Islet of Langerhans (tissue), 1 donor: Measurements from ENCODE around the gene OR2Y1.
A peak's percentile ranks its signal among the peaks of the same experiment; 100 is the strongest.
"Not testable (repeated sequence)": the region's sequence is repeated elsewhere in the genome, so short reads cannot be mapped to it uniquely, and the experiment has no call there.

Experiments
- FAIRE-seq: peaks from one replicate; lab custom pipeline; 2011; peaks lifted over from hg19 to GRCh38; lab: Jason Lieb, UNC

The OR2Y1 gene

GRCh38 chr5:180739958-180740357 is at the start of gene OR2Y1:
OR2Y1 (minus strand) TSS chr5:180740058; CDS start chr5:180740058, 0 bp downstream.
- FAIRE-seq: no peak

GRCh38 chr5:180788651-180789410 is 49.0 kb upstream of the OR2Y1 start:
- FAIRE-seq: not testable (repeated sequence)

GRCh38 chr5:180787711-180788431 is 48.0 kb upstream of the OR2Y1 start:
- no peak for FAIRE-seq

- no peak for FAIRE-seq
Observed at GRCh38 chr5:180786531-180787398, 46.9 kb upstream of the OR2Y1 start.

- no peak for FAIRE-seq
Observed at GRCh38 chr5:180785794-180786221, 46.0 kb upstream of the OR2Y1 start.

- peak; percentile 24 for FAIRE-seq
Observed at GRCh38 chr5:180785121-180785781, 45.4 kb upstream of the OR2Y1 start.

- peak; percentile 95 for FAIRE-seq
Observed at GRCh38 chr5:180784497-180785097, 44.7 kb upstream of the OR2Y1 start.

- FAIRE-seq: no peak
Observed at GRCh38 chr5:180783340-180784052, 43.6 kb upstream of the OR2Y1 start.

GRCh38 chr5:180782748-180783147 is 42.9 kb upstream of the OR2Y1 start:
- FAIRE-seq: no peak

GRCh38 chr5:180781900-180782326 is 42.1 kb upstream of the OR2Y1 start:
- FAIRE-seq: not testable (repeated sequence)

GRCh38 chr5:180779985-180780610 is 40.2 kb upstream of the OR2Y1 start:
- no peak for FAIRE-seq

GRCh38 chr5:180777475-180777874 is 37.6 kb upstream of the OR2Y1 start:
- FAIRE-seq: no peak

GRCh38 chr5:180776376-180776775 is 36.5 kb upstream of the OR2Y1 start:
- peak; percentile 92 for FAIRE-seq

GRCh38 chr5:180775624-180776023 is 35.8 kb upstream of the OR2Y1 start:
- FAIRE-seq: no peak

- FAIRE-seq: no peak
Observed at GRCh38 chr5:180771839-180772238, 32.0 kb upstream of the OR2Y1 start.

GRCh38 chr5:180769821-180770220 is 30.0 kb upstream of the OR2Y1 start:
- no peak for FAIRE-seq

- FAIRE-seq: no peak
Observed at GRCh38 chr5:180755601-180756000, 15.7 kb upstream of the OR2Y1 start.

- no peak for FAIRE-seq
Observed at GRCh38 chr5:180744253-180744652, 4.4 kb upstream of the OR2Y1 start.

GRCh38 chr5:180742727-180743126 is 2.9 kb upstream of the OR2Y1 start:
- no peak for FAIRE-seq

- FAIRE-seq: not testable (repeated sequence)
Observed at GRCh38 chr5:180740953-180741352, 1.1 kb upstream of the OR2Y1 start.
